Liver (tissue), 9 donors: ENCODE measurements around the gene KLRF1. TPM values are rescaled to one million over a fixed set of nuclear protein-coding genes. Genes with fewer than 3 reads are reported as not detected.

ENCODE experiments used
- DNase-seq: peaks from one replicate; pipeline ENCODE4 v3.0.0-alpha.2; 2017; ENCODE audit warnings: low spot score
- H3K27ac ChIP-seq, 2 donors: one replicate each; pipeline ENCODE4 v1.7.0; 2013; ENCODE audit warnings: inconsistent platforms in 2 of 2, low read length in 2 of 2, control low read depth in 1 of 2, low read depth in 1 of 2, mild to moderate bottlenecking in 1 of 2
- H3K27me3 ChIP-seq, 4 donors: one replicate each; pipeline versions ENCODE4 v1.6.1 to v1.7.0; 2013; ENCODE audit warnings: low read length in 3 of 4, inconsistent platforms in 1 of 4, mild to moderate bottlenecking in 1 of 4, moderate library complexity in 1 of 4; ENCODE audit not compliant: control insufficient read depth in 4 of 4, insufficient read depth in 4 of 4
- H3K36me3 ChIP-seq, 4 donors: one replicate each; pipeline versions ENCODE4 v1.6.1 to v1.7.0; 2013; ENCODE audit warnings: low read length in 3 of 4, mild to moderate bottlenecking in 3 of 4, low read depth in 1 of 4, moderate library complexity in 1 of 4; ENCODE audit not compliant: control insufficient read depth in 4 of 4, insufficient read depth in 3 of 4
- H3K4me1 ChIP-seq, 4 donors: one replicate each; pipeline versions ENCODE4 v1.6.1 to v1.7.0; 2013; ENCODE audit warnings: low read length in 3 of 4, mild to moderate bottlenecking in 3 of 4, moderate library complexity in 1 of 4; ENCODE audit not compliant: control insufficient read depth in 4 of 4, insufficient read depth in 4 of 4
- H3K4me3 ChIP-seq, 3 donors: one replicate each; pipeline versions ENCODE4 v1.6.1 to v1.7.0; 2013; ENCODE audit warnings: low read length in 3 of 3, control low read depth in 1 of 3, low read depth in 1 of 3, mild to moderate bottlenecking in 1 of 3
- H3K9ac ChIP-seq, 2 donors: one replicate each; pipeline ENCODE4 v1.7.0; 2013; ENCODE audit warnings: low read length in 2 of 2, mild to moderate bottlenecking in 2 of 2, moderate library complexity in 2 of 2, control low read depth in 1 of 2, low read depth in 1 of 2
- H3K9me3 ChIP-seq, 4 donors: one replicate each; pipeline versions ENCODE4 v1.6.1 to v1.7.0; 2013; ENCODE audit warnings: low read length in 3 of 4; ENCODE audit not compliant: control insufficient read depth in 4 of 4
- EGR1 ChIP-seq, 2 donors: IDR thresholded peaks; 2 replicates each; pipeline ENCODE4 v1.6.1; 2016 to 2018; ENCODE audit warnings: antibody characterized with exemption in 2 of 2, low read depth in 2 of 2
- FOXA1 ChIP-seq: IDR thresholded peaks from 2 replicates; pipeline ENCODE4 v1.6.1; 2016; ENCODE audit warnings: antibody characterized with exemption
- FOXA2 ChIP-seq: IDR thresholded peaks from 2 replicates; pipeline ENCODE4 v1.6.1; 2016; ENCODE audit warnings: antibody characterized with exemption
- HNF4A ChIP-seq, 2 donors: conservative IDR thresholded peaks; 2 replicates each; pipeline ENCODE4 v1.6.1; 2016; ENCODE audit warnings: antibody characterized with exemption in 2 of 2, mild to moderate bottlenecking in 2 of 2
- HNF4G ChIP-seq: IDR thresholded peaks from 2 replicates; pipeline ENCODE4 v1.6.1; 2016; ENCODE audit warnings: antibody characterized with exemption
- MAX ChIP-seq: IDR thresholded peaks from 2 replicates; pipeline ENCODE4 v1.6.1; 2016; ENCODE audit warnings: antibody characterized with exemption
- NR2F2 ChIP-seq: IDR thresholded peaks from 2 replicates; pipeline ENCODE4 v1.6.1; 2016; ENCODE audit warnings: antibody characterized with exemption
- RAD21 ChIP-seq, 2 donors: IDR thresholded peaks; 2 replicates each; pipeline ENCODE4 v1.6.1; 2016; ENCODE audit warnings: antibody characterized with exemption in 2 of 2, mild to moderate bottlenecking in 2 of 2
- REST ChIP-seq: IDR thresholded peaks from 2 replicates; pipeline ENCODE4 v1.6.1; 2016; ENCODE audit warnings: antibody characterized with exemption, mild to moderate bottlenecking
- RXRA ChIP-seq, 2 donors: IDR thresholded peaks; 2 replicates each; pipeline ENCODE4 v1.6.1; 2017 to 2018; ENCODE audit warnings: antibody characterized with exemption in 2 of 2, mild to moderate bottlenecking in 1 of 2
- SP1 ChIP-seq: IDR thresholded peaks from 2 replicates; pipeline ENCODE4 v1.6.1; 2018; ENCODE audit warnings: antibody characterized with exemption, mild to moderate bottlenecking
- TAF1 ChIP-seq: conservative IDR thresholded peaks from 2 replicates; pipeline ENCODE4 v1.6.1; 2016; ENCODE audit warnings: antibody characterized with exemption, mild to moderate bottlenecking
- YY1 ChIP-seq: IDR thresholded peaks from 2 replicates; pipeline ENCODE4 v1.6.1; 2016; ENCODE audit warnings: antibody characterized with exemption, mild to moderate bottlenecking
- ZBTB33 ChIP-seq: IDR thresholded peaks from 2 replicates; pipeline ENCODE4 v1.6.1; 2016; ENCODE audit warnings: antibody characterized with exemption
- WGBS: extraction: QIAGEN DNeasy Blood & Tissue Kit; methylation state at CpG from one replicate; pipeline ENCODE4 v1.1.7; 2013; 5-methylcytosine and 5-hydroxymethylcytosine counted together
- polyA plus RNA-seq, 2 donors: library from polyadenylated mRNA; stranded (reverse) in 1 of 2; unstranded in 1 of 2; fragments of 200-250 nt in 1 of 2; fragments of >200 nt in 1 of 2; fragmentation: Nextera tagmentation in 1 of 2; extraction: Ambion mirVana in 1 of 2; gene quantifications; one replicate each; pipeline versions ENCODE4 v1.2.1 to v1.2.3, GENCODE V29; 2013 to 2015
- total RNA-seq, 2 donors: library from RNA; depleted of rRNA; stranded (reverse); fragments of >200 nt; gene quantifications; one replicate each; pipeline ENCODE4 v1.2.3, GENCODE V29; 2014
- donor health status: healthy.
- donor health status: healthy.
- donor health status: healthy.
- donor health status: healthy.
- donor health status: healthy.

The KLRF1 gene
- total and polyA plus RNA-seq, 4 donors = 0.18 to 1.5 (median 0.76) TPM

- Histone ChIP-seq H3K9me3 (no peaks in the 10 kb centered on the region), H3K4me3 (no peak overlapping the region), H3K27me3 (no peaks in the 10 kb centered on the region), H3K36me3 (no peaks in the 10 kb centered on the region), H3K9ac (no peak overlapping the region), H3K27ac (no peak overlapping the region), H3K4me1 (peaks cover 0 to 5% (median 0%) of the 10 kb centered on the region in 4 donors)
- TF ChIP-seq FOXA1 (no peak), MAX (no peak)
- no peak for DNase-seq
- 92% methylated on average over 3 of the region's 3 CpGs for WGBS
Measured at GRCh38 chr12:9829483-9829882, 2.2 kb downstream of the KLRF1 start.

- WGBS = 67% methylated on average over 5 of the region's 5 CpGs
- no peak overlapping the region for H3K27ac ChIP-seq
- TF ChIP-seq ZBTB33 (no peak), NR2F2 (no peak), REST (no peak), FOXA2 (no peak), TAF1 (no peak), EGR1 (IDR thresholded peaks at IDR 0.05; ENCODE audit: low read depth in 2 of 2) (no peak), SP1 (no peak), HNF4G (no peak), MAX (no peak), YY1 (no peak), HNF4A (conservative IDR thresholded peaks at IDR 0.05) (no peak), FOXA1 (no peak), RAD21 (IDR thresholded peaks at IDR 0.05) (no peak), RXRA (IDR thresholded peaks at IDR 0.05) (no peak)
Measured at GRCh38 chr12:9829982-9830381, 2.7 kb downstream of the KLRF1 start.

More at GRCh38 chr12:9829982-9830381, 2.7 kb downstream of the KLRF1 start:
- H3K4me3 ChIP-seq = no peak overlapping the region
- no peak for DNase-seq
- peak overlapping the region in 1 of 2 donors; percentile 7 for H3K9ac ChIP-seq
- H3K27me3 ChIP-seq = no peaks in the 10 kb centered on the region
- peaks cover 0 to 5% (median 0%) of the 10 kb centered on the region in 4 donors for H3K4me1 ChIP-seq
- no peaks in the 10 kb centered on the region for H3K36me3 ChIP-seq
- no peaks in the 10 kb centered on the region for H3K9me3 ChIP-seq
